ENCODE measurements around the gene LIN7A.
"Not testable (repeated sequence)": the region's sequence is repeated elsewhere in the genome, so short reads cannot be mapped to it uniquely, and the experiment has no call there.

The LIN7A gene

GRCh38 chr12:80920006-80920405 lies 17.7 kb downstream of the LIN7A start:
- DNase-seq (ENCODE audit: low spot score), result no peak

DNA sequence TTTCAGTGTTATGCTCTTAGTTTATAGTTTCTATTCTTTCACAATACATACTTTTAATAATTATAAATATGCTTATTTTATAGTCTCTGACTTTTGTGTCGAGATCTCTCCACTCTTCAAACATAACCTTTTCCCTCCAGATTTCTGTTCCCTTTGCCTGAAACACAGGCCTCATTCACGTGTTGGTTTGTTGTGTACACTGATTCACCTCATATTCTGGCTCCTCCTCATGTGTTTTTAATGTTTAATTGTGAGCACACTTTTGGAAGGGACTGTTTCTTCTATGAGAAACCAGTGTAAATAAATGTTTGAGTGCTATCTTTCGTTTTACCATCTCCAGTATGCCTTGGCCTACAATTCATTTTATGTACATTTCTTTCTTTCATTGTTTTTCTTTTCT lies 20.1 kb downstream of the LIN7A start:
- DNase-seq (ENCODE audit: low spot score), result no peak

- no peak for DNase-seq (ENCODE audit: low spot score)
Measured at GRCh38 chr12:80912901-80913770, 24.6 kb downstream of the LIN7A start.

- no peak for DNase-seq (ENCODE audit: low spot score)
Measured at GRCh38 chr12:80909370-80909769, 28.4 kb downstream of the LIN7A start.

DNA sequence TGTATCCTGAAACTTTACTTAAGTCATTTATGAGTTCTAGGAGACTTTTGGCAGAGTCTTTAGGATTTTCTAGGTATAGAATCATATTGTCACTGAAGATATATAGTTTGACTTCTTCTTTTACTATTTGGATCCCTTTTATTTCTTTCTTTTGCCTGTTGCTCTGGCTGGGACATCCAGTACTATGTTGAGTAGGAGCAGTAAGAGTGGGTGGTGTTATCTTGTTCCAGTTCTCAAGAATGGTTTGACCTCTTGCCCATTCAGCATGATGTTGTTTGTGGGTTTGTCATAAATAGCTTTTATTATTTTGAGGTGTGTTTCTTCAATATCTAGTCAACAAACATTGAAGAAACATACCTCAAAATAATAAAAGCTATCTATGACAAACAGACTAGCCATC lies 35.0 kb downstream of the LIN7A start:
- DNase-seq (ENCODE audit: low spot score), result no peak

DNA sequence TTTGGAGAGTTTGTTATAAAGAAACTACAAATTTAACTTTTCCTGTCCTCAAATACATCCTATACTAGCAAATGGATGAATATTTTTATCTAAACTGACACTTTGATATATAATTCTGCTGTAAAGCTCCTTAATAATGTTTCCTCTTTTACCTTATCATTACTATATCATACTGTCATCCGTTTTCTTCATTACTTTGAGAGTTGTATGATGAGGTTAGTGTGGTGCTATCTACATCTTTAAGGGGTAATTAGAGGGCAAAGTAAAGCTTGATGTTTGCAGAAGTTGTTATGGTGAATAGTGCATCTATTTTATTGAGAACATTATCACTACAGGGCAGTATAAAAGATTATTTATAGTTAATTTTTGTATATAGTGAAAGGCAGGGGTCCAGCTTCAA lies 36.1 kb downstream of the LIN7A start:
- no peak for DNase-seq (ENCODE audit: low spot score)

- DNase-seq (ENCODE audit: low spot score), result no peak
Measured at GRCh38 chr12:80895240-80895639, 42.5 kb downstream of the LIN7A start.

DNA sequence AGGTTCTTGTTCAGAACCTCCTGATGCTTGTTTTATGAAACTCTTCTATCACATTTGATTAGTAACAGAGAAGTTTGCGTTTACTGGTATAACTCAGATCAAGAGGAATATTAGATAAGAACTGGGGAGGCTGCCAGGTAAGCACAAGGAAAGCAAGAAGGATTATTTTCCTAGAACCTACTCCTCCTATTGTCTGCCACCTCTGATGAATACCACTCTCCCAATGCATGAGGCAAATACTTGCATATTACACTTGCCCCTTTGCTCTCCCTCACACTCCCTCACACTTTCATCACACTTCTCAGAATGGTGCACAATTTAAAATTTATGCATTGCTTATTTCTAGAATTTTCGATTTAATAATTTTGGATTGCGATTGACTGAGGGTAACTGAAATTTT lies 43.6 kb downstream of the LIN7A start:
- DNase-seq (ENCODE audit: low spot score), result no peak

DNA sequence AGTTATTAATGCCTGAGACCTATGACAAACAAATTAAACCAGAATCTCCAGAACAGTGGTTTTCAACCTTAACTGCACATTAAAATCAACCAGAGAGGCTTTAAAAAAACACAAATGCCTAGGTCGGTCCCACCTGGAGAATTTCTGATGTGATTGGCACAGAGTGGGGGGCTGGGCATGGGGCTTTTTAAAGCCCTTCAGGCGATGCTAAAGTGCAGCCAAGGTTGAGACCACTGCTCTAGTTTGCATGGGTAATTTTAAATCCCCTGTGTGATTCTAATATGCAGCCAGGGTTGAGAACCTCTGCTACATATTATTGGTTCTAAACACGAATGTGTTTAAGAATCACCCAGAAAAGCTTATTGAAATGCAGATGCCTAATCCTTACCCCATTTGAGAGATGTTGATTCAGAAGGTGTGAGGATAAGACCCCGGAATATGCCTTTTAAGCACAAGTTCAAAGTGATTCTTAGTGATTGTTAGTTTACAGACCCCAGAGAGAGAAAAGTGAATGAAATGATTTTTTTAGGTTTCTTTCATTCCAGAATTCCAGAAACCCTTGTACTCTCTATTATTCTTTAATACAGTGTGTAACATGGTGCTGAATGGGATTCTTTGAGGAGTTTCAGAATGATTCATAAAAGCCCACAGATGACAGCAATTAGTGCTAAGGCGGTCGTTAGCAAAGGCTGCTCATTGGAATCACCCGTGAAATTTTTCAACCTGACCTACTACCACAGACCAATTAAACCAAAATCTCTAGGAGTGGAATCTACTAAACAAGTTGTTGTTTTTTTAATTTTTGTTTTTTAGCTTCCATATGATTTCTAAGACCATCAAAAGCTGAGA lies 44.9 kb downstream of the LIN7A start:
- no peak for DNase-seq (ENCODE audit: low spot score)

DNA sequence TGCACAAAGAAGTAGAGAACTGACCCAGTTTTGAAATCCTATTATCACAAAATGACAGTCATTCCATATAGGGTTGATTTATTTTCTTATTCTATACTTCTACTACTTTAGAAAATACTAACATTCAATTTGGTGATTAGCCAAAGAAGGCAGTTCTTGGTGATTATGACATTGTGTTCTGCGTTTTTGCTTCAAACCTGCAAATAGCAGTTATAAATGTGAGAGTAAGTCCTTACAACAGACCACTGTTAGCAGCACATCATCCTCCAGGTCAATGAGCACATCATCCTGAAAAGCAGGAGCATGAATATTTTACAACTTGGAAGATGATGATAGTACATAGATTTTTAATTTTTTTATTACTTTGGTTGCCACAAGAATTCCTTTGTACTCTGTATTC lies 53.1 kb downstream of the LIN7A start:
- no peak for DNase-seq (ENCODE audit: low spot score)

DNA sequence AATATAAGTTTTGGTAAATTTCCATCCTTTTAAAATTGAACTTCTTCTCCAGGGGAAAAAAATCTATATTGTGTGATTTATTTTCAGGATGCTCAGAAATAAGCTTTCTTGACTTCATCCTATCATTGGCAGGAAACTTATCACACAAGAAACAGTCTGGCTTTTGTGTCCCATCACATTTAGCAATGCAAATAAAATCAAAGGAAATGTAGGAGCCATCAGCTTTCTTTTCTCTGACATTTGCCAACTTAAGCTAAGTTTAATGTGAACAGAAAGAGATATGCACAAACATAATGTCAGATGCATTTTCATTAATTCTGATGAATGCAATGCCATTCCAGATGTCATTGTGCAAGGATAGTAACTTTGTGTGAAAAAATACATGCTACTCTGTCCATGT lies 56.6 kb downstream of the LIN7A start:
- no peak for DNase-seq (ENCODE audit: low spot score)

DNA sequence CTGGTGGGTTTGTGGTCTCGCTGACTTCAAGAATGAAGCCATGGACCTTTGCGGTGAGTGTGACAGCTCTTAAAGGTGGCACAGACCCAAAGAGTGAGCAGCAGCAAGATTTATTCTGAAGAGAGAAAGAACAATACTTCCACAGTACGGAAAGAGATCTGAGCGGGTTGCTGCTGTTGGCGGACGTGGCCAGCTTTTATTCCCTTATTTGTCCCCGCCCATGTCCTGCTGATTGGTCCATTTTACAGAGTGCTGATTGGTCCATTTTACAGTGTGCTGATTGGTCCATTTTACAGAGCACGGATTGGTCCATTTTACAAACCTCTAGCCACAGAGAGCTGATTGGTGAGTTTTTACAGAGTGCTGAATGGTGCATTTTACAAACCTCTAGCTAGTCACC lies 59.3 kb downstream of the LIN7A start:
- DNase-seq (ENCODE audit: low spot score), result not testable (repeated sequence)

DNA sequence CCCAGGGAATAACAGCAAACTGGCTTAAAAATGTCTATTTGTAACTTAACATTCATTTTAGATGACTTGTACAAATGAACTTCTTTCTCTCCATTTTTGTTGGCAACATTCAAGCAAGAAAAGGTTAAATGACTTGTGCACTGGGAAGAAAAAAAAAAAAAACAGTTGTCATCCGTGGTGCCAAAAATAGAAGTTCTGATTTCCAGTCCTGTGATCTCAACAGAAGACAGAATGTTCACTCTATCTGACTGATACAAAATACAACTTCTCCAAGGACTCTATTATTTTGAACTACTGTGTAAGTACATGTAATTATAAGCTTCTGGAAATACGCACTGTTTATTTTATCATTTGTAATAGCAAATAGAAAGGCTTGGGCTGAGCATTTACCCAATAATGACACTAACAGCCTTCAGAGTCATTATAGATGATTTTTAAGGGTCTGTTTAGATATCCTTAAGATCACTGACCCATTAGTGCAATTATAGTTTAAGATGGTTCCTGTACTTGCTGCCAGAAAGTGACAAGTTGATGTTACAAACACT lies 59.9 kb downstream of the LIN7A start:
- no peak for DNase-seq (ENCODE audit: low spot score)

- no peak for DNase-seq (ENCODE audit: low spot score)
Measured at GRCh38 chr12:80872053-80872452, 65.7 kb downstream of the LIN7A start.

- no peak for DNase-seq (ENCODE audit: low spot score)
Measured at GRCh38 chr12:80869264-80869663, 68.5 kb downstream of the LIN7A start.

GRCh38 chr12:80868576-80868975 lies 69.2 kb downstream of the LIN7A start:
- DNase-seq (ENCODE audit: low spot score), result no peak

- no peak for DNase-seq (ENCODE audit: low spot score)
Measured at GRCh38 chr12:80867941-80868340, 69.8 kb downstream of the LIN7A start.

GRCh38 chr12:80864046-80864735 lies 73.5 kb downstream of the LIN7A start:
- DNase-seq (ENCODE audit: low spot score), result no peak

DNA sequence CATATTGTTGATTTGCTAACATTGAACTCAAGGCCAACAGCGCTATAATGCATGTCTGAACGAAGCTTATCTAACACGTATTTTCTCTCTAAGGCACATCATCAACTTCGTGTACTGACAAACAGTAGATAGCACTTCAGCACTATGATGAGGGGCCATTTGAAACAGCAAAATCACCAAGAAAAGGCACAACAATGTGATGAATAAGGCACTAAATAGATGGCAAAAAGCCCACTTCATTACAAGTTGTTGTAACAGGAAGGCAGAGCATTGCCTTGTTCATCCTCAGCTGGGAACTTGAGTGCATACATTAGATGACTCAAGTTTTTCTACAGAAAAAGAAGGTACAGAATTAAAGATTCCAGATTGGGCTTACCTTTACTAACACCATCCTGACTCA lies 75.2 kb downstream of the LIN7A start:
- no peak for DNase-seq (ENCODE audit: low spot score)

- no peak for DNase-seq (ENCODE audit: low spot score)
Measured at GRCh38 chr12:80861641-80862378, 75.9 kb downstream of the LIN7A start.

DNA sequence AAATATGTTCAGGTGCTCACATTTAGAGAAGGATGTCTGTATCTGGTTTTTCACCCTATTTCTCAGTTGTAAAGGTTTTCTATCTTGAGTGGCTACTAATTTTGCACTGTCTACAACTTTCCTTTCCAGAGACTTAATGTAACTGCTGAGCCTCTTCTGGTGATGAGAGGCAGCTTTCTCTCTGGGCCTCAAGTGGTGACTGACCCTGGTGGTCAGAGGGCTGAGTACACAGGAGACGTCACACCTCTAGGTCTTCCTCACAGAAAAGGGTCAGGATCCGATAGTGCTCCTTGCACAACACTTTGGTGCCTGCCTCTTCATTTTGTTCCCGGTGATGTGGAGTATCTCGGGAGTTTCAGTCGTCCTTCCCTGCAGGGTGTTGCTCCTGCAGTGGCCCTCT lies 76.8 kb downstream of the LIN7A start:
- no peak for DNase-seq (ENCODE audit: low spot score)

GRCh38 chr12:80860206-80860605 lies 77.5 kb downstream of the LIN7A start:
- no peak for DNase-seq (ENCODE audit: low spot score)
